IMR-90 (cell line): ENCODE data around the gene DNAJC30.

Experiments used
- CTCF ChIP-seq: conservative IDR thresholded peaks from 2 replicates; pipeline ENCODE4 v1.5.1; 2012; ENCODE audit warnings: mild to moderate bottlenecking, low read depth, low read length, improper control_type of control experiment
- FOS ChIP-seq: fragments of 150-350 bp; IDR thresholded peaks from 2 replicates; pipeline ENCODE4 v1.6.1; 2016; ENCODE audit warnings: low read depth, low read length
- MXI1 ChIP-seq: IDR thresholded peaks from 2 replicates; pipeline ENCODE4 v1.6.1; 2012; ENCODE audit warnings: low read depth, mild to moderate bottlenecking, low read length, moderate library complexity, borderline replicate concordance
- POLR2A ChIP-seq: IDR thresholded peaks from 2 replicates; pipeline ENCODE4 v1.6.1; 2012; ENCODE audit warnings: mild to moderate bottlenecking, low read depth, low read length
- RFX5 ChIP-seq: IDR thresholded peaks from 2 replicates; pipeline ENCODE4 v1.8.0; 2012; ENCODE audit warnings: low read depth, mild to moderate bottlenecking, low read length, moderate library complexity
- SMC3 ChIP-seq: fragments of 150-350 bp; IDR thresholded peaks from 2 replicates; pipeline ENCODE4 v1.6.1; 2016; ENCODE audit warnings: low read depth, mild to moderate bottlenecking, antibody characterized with exemption, low read length, moderate library complexity

- no peak for TF ChIP-seq SMC3
- TF ChIP-seq CTCF, result no peak
- TF ChIP-seq POLR2A, result no peak
- no peak for TF ChIP-seq FOS
- no peak for TF ChIP-seq RFX5
- no peak for TF ChIP-seq MXI1
Measured at GRCh38 chr7:73700581-73701134, 17.4 kb upstream of the DNAJC30 start.
